SK-N-SH (cell line): ENCODE data around the gene SSR1. TPM values are rescaled to one million over a fixed set of nuclear protein-coding genes. Genes with fewer than 3 reads are reported as not detected.

Source experiments
- CTCF ChIA-PET: fragments of 300-600, 350-600 bp; formaldehyde crosslinking; extraction: SDS; loops from one replicate; lab custom pipeline; 2021; lab: Yijun Ruan, JAX
- POLR2A ChIA-PET: fragments of 350-600 bp; sonication (Branson Sonifier 250); formaldehyde crosslinking; extraction: SDS; loops from one replicate; lab custom pipeline; 2020; ENCODE audit warnings: antibody characterized with exemption, inconsistent platforms; lab: Yijun Ruan, JAX
- DNase-seq: peaks from one replicate; pipeline ENCODE4 v3.0.0; 2012
- H2AFZ ChIP-seq: fragments of 200-600 bp; sonication (generic); 2 replicates; pipeline ENCODE4 v1.8.1; 2016; ENCODE audit warnings: antibody characterized with exemption, mild to moderate bottlenecking, low read depth
- H3F3A ChIP-seq: fragments of 200-600 bp; sonication (generic); replicated peaks from 2 replicates; pipeline ENCODE3; 2016; ENCODE audit warnings: antibody characterized with exemption, mild to moderate bottlenecking; ENCODE audit not compliant: insufficient read depth
- H3K27ac ChIP-seq, 2 experiments: fragments of 200-500 bp in 1 of 2; fragments of 200-600 bp in 1 of 2; sonication (Bioruptor generic) in 1 of 2; sonication (generic), shearing (Covaris generic) in 1 of 2; 2 replicates each; pipeline versions ENCODE4 v1.5.1 to v1.6.1; 2014 to 2016; ENCODE audit warnings: low read depth in 2 of 2, inconsistent platforms in 1 of 2, low read length in 1 of 2, mild to moderate bottlenecking in 1 of 2, mixed read lengths in 1 of 2
- H3K27me3 ChIP-seq: fragments of 200-600 bp; sonication (generic), shearing (Covaris generic); 2 replicates; pipeline ENCODE4 v1.6.1; 2016; ENCODE audit warnings: mixed run types; ENCODE audit not compliant: insufficient read depth
- H3K36me3 ChIP-seq, 2 experiments: fragments of 200-500 bp in 1 of 2; fragments of 200-600 bp in 1 of 2; sonication (Bioruptor generic) in 1 of 2; sonication (generic) in 1 of 2; replicated peaks in 1 of 2; 2 replicates each; pipeline versions ENCODE3 to v1.5.1; 2014 to 2016; ENCODE audit warnings: low read length in 1 of 2, mild to moderate bottlenecking in 1 of 2; ENCODE audit not compliant: insufficient read depth in 2 of 2, control insufficient read depth in 1 of 2
- H3K4me1 ChIP-seq, 2 experiments: fragments of 200-500 bp in 1 of 2; fragments of 200-600 bp in 1 of 2; sonication (Bioruptor generic) in 1 of 2; sonication (generic), shearing (Covaris generic) in 1 of 2; 2 replicates each; pipeline versions ENCODE4 v1.5.1 to v1.6.1; 2014 to 2016; ENCODE audit warnings: low read depth in 1 of 2, low read length in 1 of 2, mixed run types in 1 of 2; ENCODE audit not compliant: insufficient read depth in 2 of 2, control insufficient read depth in 1 of 2
- H3K4me2 ChIP-seq: fragments of 200-600 bp; sonication (generic), shearing (Covaris generic); 2 replicates; pipeline ENCODE4 v1.6.1; 2017; ENCODE audit warnings: mixed run types
- H3K4me3 ChIP-seq, 2 experiments: fragments of 200-500 bp in 1 of 2; fragments of 200-600 bp in 1 of 2; sonication (Bioruptor generic) in 1 of 2; sonication (generic), shearing (Covaris generic) in 1 of 2; 2 replicates each; pipeline versions ENCODE4 v1.5.1 to v1.8.1; 2014 to 2016; ENCODE audit warnings: low read depth in 2 of 2, inconsistent platforms in 1 of 2, low read length in 1 of 2, mild to moderate bottlenecking in 1 of 2, mixed read lengths in 1 of 2, moderate library complexity in 1 of 2
- H3K79me2 ChIP-seq: fragments of 200-600 bp; sonication (generic); 2 replicates; pipeline ENCODE4 v1.8.1; 2017; ENCODE audit warnings: mild to moderate bottlenecking; ENCODE audit not compliant: insufficient read depth
- H3K9ac ChIP-seq: fragments of 200-600 bp; sonication (generic); 2 replicates; pipeline ENCODE4 v1.6.1; 2017; ENCODE audit warnings: mixed run types
- H3K9me2 ChIP-seq: fragments of 200-600 bp; sonication (generic); 2 replicates; pipeline ENCODE4 v1.6.1; 2017; ENCODE audit warnings: mixed run types
- H3K9me3 ChIP-seq: fragments of 200-600 bp; sonication (generic); 2 replicates; pipeline ENCODE4 v1.6.1; 2017; ENCODE audit warnings: mixed run types, mild to moderate bottlenecking, moderate library complexity
- H4K20me1 ChIP-seq: fragments of 200-600 bp; sonication (generic); 2 replicates; pipeline ENCODE4 v1.6.1; 2017; ENCODE audit warnings: mild to moderate bottlenecking, mixed run types; ENCODE audit not compliant: insufficient read depth
- CHD2 ChIP-seq: fragments of 150-350 bp; IDR thresholded peaks from 2 replicates; pipeline ENCODE4 v1.6.1; 2018; ENCODE audit warnings: low read length; ENCODE audit not compliant: partially characterized antibody
- EZH2phosphoT487 ChIP-seq: fragments of 200-600 bp; sonication (generic); IDR thresholded peaks from 2 replicates; pipeline ENCODE4 v1.6.1; 2017; ENCODE audit warnings: low read depth, mixed run types, mild to moderate bottlenecking, antibody characterized with exemption, moderate library complexity, borderline replicate concordance
- FOXM1 ChIP-seq: IDR thresholded peaks from 2 replicates; pipeline ENCODE4 v1.4.0; 2012; ENCODE audit warnings: low read depth, mild to moderate bottlenecking
- GATA2 ChIP-seq: sonication (generic); formaldehyde crosslinking; IDR thresholded peaks from 2 replicates; pipeline ENCODE4 v1.5.0; 2020; ENCODE audit warnings: mild to moderate bottlenecking, missing genetic modification reagents
- JUND ChIP-seq: IDR thresholded peaks from 2 replicates; pipeline ENCODE4 v1.4.0; 2012
- MEF2A ChIP-seq: IDR thresholded peaks from 2 replicates; pipeline ENCODE4 v1.4.0; 2012; ENCODE audit warnings: low read depth, borderline replicate concordance
- MXI1 ChIP-seq: IDR thresholded peaks from 2 replicates; pipeline ENCODE4 v1.6.1; 2012; ENCODE audit warnings: mild to moderate bottlenecking, low read depth, low read length, improper control_type of control experiment
- NFIC ChIP-seq: IDR thresholded peaks from 2 replicates; pipeline ENCODE4 v1.4.0; 2012; ENCODE audit warnings: borderline replicate concordance
- NRF1 ChIP-seq: IDR thresholded peaks from 2 replicates; pipeline ENCODE4 v1.6.1; 2012; ENCODE audit warnings: low read depth, mild to moderate bottlenecking, low read length
- RAD21 ChIP-seq: IDR thresholded peaks from 2 replicates; pipeline ENCODE4 v1.6.1; 2012; ENCODE audit warnings: mild to moderate bottlenecking, low read length
- RCOR1 ChIP-seq: fragments of 150-350 bp; IDR thresholded peaks from 2 replicates; pipeline ENCODE4 v1.6.1; 2017; ENCODE audit warnings: antibody characterized with exemption, low read length
- REST ChIP-seq: IDR thresholded peaks from 2 replicates; pipeline ENCODE4 v1.6.1; 2012; ENCODE audit warnings: mild to moderate bottlenecking, low read depth, low read length, moderate library complexity
- RXRA ChIP-seq: IDR thresholded peaks from 2 replicates; pipeline ENCODE4 v1.4.0; 2012; ENCODE audit warnings: low read depth, mild to moderate bottlenecking, borderline replicate concordance
- SIN3A ChIP-seq: IDR thresholded peaks from 2 replicates; pipeline ENCODE4 v1.6.1; 2012; ENCODE audit warnings: low read depth, mild to moderate bottlenecking, low read length, moderate library complexity, borderline replicate concordance
- TCF12 ChIP-seq: IDR thresholded peaks from 2 replicates; pipeline ENCODE4 v1.4.0; 2012
- TEAD4 ChIP-seq: IDR thresholded peaks from 2 replicates; pipeline ENCODE4 v1.4.0; 2012; ENCODE audit warnings: mild to moderate bottlenecking, borderline replicate concordance; ENCODE audit not compliant: insufficient read depth
- YY1 ChIP-seq: IDR thresholded peaks from 2 replicates; pipeline ENCODE4 v1.4.0; 2012; ENCODE audit warnings: low read depth, mild to moderate bottlenecking
- WGBS: methylation state at CpG from one replicate; pipeline ENCODE4 v1.1.6; 2017; ENCODE audit warnings: low lambda C conversion rate; 5-methylcytosine and 5-hydroxymethylcytosine counted together
- polyA plus RNA-seq, 3 experiments: library from polyadenylated mRNA; depleted of rRNA; stranded (reverse); fragments of >200 nt; gene quantifications; 2 replicates each; pipeline ENCODE4 v1.2.3, GENCODE V29; 2012

Gene SSR1
- polyA plus RNA-seq, 1 of the 3 experiments (the other 2 are of a cell fraction) = 50.7 TPM

DNA sequence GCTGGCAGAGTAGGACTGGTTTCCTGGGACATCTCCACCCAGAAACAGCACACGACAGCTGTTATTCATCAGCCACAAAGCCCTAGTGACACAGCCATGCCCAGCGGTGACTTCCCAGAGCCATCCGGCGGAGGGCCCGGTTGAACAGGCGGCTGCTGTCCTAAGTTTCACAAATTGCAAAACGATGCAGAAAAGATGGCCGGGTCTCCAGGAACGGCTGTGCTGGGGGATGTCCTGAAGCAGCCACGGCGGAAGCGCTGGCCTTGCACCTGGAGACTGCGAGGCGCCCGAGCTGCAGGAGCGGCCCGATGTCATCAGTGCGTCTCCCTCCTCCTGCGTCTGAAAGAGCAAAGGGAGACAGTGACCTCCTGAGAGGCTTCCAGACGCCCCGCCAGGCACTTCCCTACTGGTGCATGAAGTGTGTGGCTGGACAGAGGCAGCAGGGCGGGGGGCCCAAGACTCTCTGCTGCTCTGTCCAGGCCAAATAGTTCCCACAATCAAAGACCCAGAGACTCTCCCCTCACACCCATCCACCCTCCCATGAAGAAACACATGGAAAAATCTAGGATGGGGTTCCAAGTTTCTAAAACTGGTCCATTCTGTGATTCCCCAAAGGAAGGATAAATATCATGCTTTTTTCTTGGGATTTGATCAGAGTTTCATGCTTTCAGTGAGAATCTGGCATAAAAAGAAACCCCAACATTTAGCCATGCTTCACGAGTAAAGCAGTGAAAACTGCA is 44.0 kb downstream of the SSR1 start:
- TF ChIP-seq MXI1 (no peak), TEAD4 (no peak), FOXM1 (no peak), YY1 (no peak), NRF1 (no peak), JUND (no peak), MEF2A (no peak), GATA2 (CRISPR knock-in tag) (no peak), EZH2phosphoT487 (no peak), RAD21 (no peak), RCOR1 (no peak), SIN3A (no peak), REST (no peak), CHD2 (no peak), TCF12 (no peak), RXRA (no peak), NFIC (no peak)
- TF ChIP-seq, all 33 proteins: peak for 0
- Histone ChIP-seq H3K4me2 (no peak overlapping the region), H4K20me1 (no peaks in the 10 kb centered on the region), H3K4me3 (no peak overlapping the region), H2AFZ (no peak overlapping the region), H3K9me2 (no peaks in the 10 kb centered on the region), H3K4me1 (peaks cover 6 to 12% of the 10 kb centered on the region in 2 experiments; a peak in 2 of 4 replicates), H3K27ac (no peak overlapping the region), H3K27me3 (no peaks in the 10 kb centered on the region), H3K36me3 (no peaks in the 10 kb centered on the region), H3K9me3 (no peaks in the 10 kb centered on the region), H3K9ac (no peak overlapping the region), H3K79me2 (no peaks in the 10 kb centered on the region), H3F3A (no peaks in the 10 kb centered on the region)
- ChIA-PET CTCF (interaction anchor here (1.6 kb wide), 1 partner anchor 25 kb away, joined by 6 read pairs; no protein-coding TSS in a partner anchor), POLR2A (no interaction called here)
- no peak for DNase-seq
- 96% methylated on average over 12 of the region's 23 CpGs for WGBS
